ENCODE results near the gene OR51A7. TPM values are rescaled to one million over a fixed set of nuclear protein-coding genes. Genes with fewer than 3 reads are reported as not detected.

The OR51A7 gene
- total RNA-seq, 5 donors from 2014 or later (not counting 1 experiment from before 2014, with no cell fraction given): not detected

GRCh38 chr11:4891996-4892640, 11.5 kb upstream of the OR51A7 start:
- CTCF ChIA-PET: no interaction called here
- no CpG with 5 or more reads among the region's 1 CpG for WGBS (ENCODE audit: insufficient coverage)
- H3K36me3 Mint-ChIP-seq: no peaks in the 10 kb centered on the region
- H3K27me3 Mint-ChIP-seq: peaks cover 0 to 13% of the 10 kb centered on the region in 2 donors
- Histone ChIP-seq H3K9me3 (no peaks in the 10 kb centered on the region), H3K27me3 (replicated peaks in 1 of 2; ENCODE audit: control insufficient read depth in 2 of 2, extremely low read depth in 1 of 2, insufficient read depth in 2 of 2, low read length in 1 of 2) (no peaks in the 10 kb centered on the region), H3K27ac (ENCODE audit: low read length) (no peak overlapping the region), H3K4me3 (ENCODE audit: control insufficient read depth in 1 of 2, extremely low read depth in 1 of 2, low read length in 1 of 2) (no peak overlapping the region), H3K36me3 (ENCODE audit: control insufficient read depth in 2 of 2, extremely low read depth in 1 of 2, insufficient read depth in 1 of 2, low read length in 1 of 2) (no peaks in the 10 kb centered on the region), H3K4me1 (ENCODE audit: control insufficient read depth in 1 of 2, extremely low read depth in 1 of 2, insufficient read depth in 2 of 2, low read length in 2 of 2) (no peaks in the 10 kb centered on the region)
- no peak overlapping the region for H3K4me3 Mint-ChIP-seq
- no peak overlapping the region for H3K27ac Mint-ChIP-seq
- no peaks in the 10 kb centered on the region for H3K4me1 Mint-ChIP-seq
- no peak for ATAC-seq (replicated peaks in 1 of 4)
- no peak for DNase-seq
- peaks cover 0 to 5% (median 3%) of the 10 kb centered on the region in 3 donors for H3K9me3 Mint-ChIP-seq
- POLR2A ChIA-PET: no interaction called here

DNA sequence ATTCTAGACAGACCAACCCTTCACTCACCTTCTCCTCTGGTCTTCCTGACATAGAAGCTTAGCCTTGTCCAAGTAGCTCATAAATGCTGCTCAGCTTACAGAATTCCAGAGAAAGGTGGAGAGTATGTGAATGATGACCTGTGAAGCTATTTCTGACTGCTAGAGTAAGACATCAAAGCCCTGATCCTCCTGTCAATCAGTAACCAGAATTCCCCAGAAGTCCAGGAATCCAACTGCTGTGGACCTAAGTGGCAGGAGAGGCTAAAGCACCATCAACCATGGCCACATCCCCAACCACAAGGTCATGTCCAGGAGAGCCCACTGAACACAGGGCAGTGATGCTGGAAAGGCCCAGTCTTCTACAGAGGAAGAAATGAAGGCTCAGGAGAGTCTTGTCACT, 13.0 kb downstream of the OR51A7 start:
- ChIA-PET POLR2A (no interaction called here), CTCF (no interaction called here)
- Mint-ChIP-seq H3K36me3 (no peaks in the 10 kb centered on the region), H3K27ac (no peak overlapping the region), H3K9me3 (no peaks in the 10 kb centered on the region), H3K4me3 (no peak overlapping the region), H3K4me1 (no peaks in the 10 kb centered on the region), H3K27me3 (peaks cover 0 to 17% of the 10 kb centered on the region in 2 donors)
- no peaks in the 10 kb centered on the region for H3K27me3 ChIP-seq (replicated peaks in 1 of 2; ENCODE audit: control insufficient read depth in 2 of 2, extremely low read depth in 1 of 2, insufficient read depth in 2 of 2, low read length in 1 of 2)
- no peak overlapping the region for H3K4me3 ChIP-seq (ENCODE audit: control insufficient read depth in 1 of 2, extremely low read depth in 1 of 2, low read length in 1 of 2)
- no peak overlapping the region for H3K27ac ChIP-seq (ENCODE audit: low read length)
- DNase-seq (no peak), ATAC-seq (replicated peaks in 1 of 4) (no peak)
- no peaks in the 10 kb centered on the region for H3K36me3 ChIP-seq (ENCODE audit: control insufficient read depth in 2 of 2, extremely low read depth in 1 of 2, insufficient read depth in 1 of 2, low read length in 1 of 2)
- H3K4me1 ChIP-seq (ENCODE audit: control insufficient read depth in 1 of 2, extremely low read depth in 1 of 2, insufficient read depth in 2 of 2, low read length in 2 of 2): no peaks in the 10 kb centered on the region
- no peaks in the 10 kb centered on the region for H3K9me3 ChIP-seq

DNA sequence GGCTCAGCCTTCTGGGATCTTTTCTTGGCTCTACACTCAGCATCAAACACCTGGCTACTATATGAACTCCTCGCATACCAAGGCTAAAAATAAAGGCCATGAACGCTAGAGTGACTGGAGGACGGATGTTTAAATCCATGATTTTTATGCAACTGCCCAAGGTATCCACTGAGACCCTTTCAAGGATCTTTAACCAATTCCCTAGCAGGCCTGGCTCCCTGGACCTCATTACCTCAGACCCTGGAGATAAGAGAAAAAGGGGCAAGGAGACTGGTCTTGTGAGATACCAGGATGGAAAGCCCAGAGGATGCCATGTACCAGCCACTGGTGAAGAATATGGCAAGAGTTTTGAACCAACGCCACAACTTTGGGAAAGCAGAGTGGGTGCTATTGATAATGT, 15.7 kb downstream of the OR51A7 start, which contains the start of gene OR51G2:
Gene OR51G2 (minus strand): TSS at position 101 of the 400 bp plus-strand sequence. CDS start 3,687 bp downstream, outside the sequence.
- Mint-ChIP-seq H3K27me3 (peaks cover 7 to 14% of the 10 kb centered on the region in 2 donors), H3K36me3 (no peaks in the 10 kb centered on the region), H3K4me1 (no peaks in the 10 kb centered on the region), H3K4me3 (no peak within 1 kb of the TSS), H3K9me3 (no peaks in the 10 kb centered on the region), H3K27ac (no peak within 1 kb of the TSS)
- DNase-seq: no peak
- Histone ChIP-seq H3K27ac (ENCODE audit: low read length) (no peak within 1 kb of the TSS), H3K36me3 (ENCODE audit: control insufficient read depth in 2 of 2, extremely low read depth in 1 of 2, insufficient read depth in 1 of 2, low read length in 1 of 2) (no peaks in the 10 kb centered on the region), H3K9me3 (no peaks in the 10 kb centered on the region), H3K4me1 (ENCODE audit: control insufficient read depth in 1 of 2, extremely low read depth in 1 of 2, insufficient read depth in 2 of 2, low read length in 2 of 2) (no peaks in the 10 kb centered on the region), H3K4me3 (ENCODE audit: control insufficient read depth in 1 of 2, extremely low read depth in 1 of 2, low read length in 1 of 2) (no peak within 1 kb of the TSS), H3K27me3 (replicated peaks in 1 of 2; ENCODE audit: control insufficient read depth in 2 of 2, extremely low read depth in 1 of 2, insufficient read depth in 2 of 2, low read length in 1 of 2) (no peaks in the 10 kb centered on the region)
- ChIA-PET CTCF (no interaction called here), POLR2A (no interaction called here)
- WGBS (ENCODE audit: insufficient coverage): no CpG with 5 or more reads among the region's 4 CpGs
- ATAC-seq (replicated peaks in 1 of 4): no peak

- ATAC-seq (replicated peaks in 1 of 4) (no peak), DNase-seq (no peak)
- no peak overlapping the region for H3K4me3 ChIP-seq (ENCODE audit: control insufficient read depth in 1 of 2, extremely low read depth in 1 of 2, low read length in 1 of 2)
- CTCF ChIA-PET: no interaction called here
- no peaks in the 10 kb centered on the region for H3K27me3 ChIP-seq (replicated peaks in 1 of 2; ENCODE audit: control insufficient read depth in 2 of 2, extremely low read depth in 1 of 2, insufficient read depth in 2 of 2, low read length in 1 of 2)
- H3K36me3 Mint-ChIP-seq: no peaks in the 10 kb centered on the region
- H3K9me3 ChIP-seq: no peaks in the 10 kb centered on the region
- no peak overlapping the region for H3K4me3 Mint-ChIP-seq
- no peaks in the 10 kb centered on the region for H3K9me3 Mint-ChIP-seq
- H3K27me3 Mint-ChIP-seq: peaks cover 7 to 14% of the 10 kb centered on the region in 2 donors
- no CpG with 5 or more reads among the region's 1 CpG for WGBS (ENCODE audit: insufficient coverage)
- H3K36me3 ChIP-seq (ENCODE audit: control insufficient read depth in 2 of 2, extremely low read depth in 1 of 2, insufficient read depth in 1 of 2, low read length in 1 of 2): no peaks in the 10 kb centered on the region
- no peaks in the 10 kb centered on the region for H3K4me1 Mint-ChIP-seq
- H3K27ac Mint-ChIP-seq: no peak overlapping the region
- H3K27ac ChIP-seq (ENCODE audit: low read length): no peak overlapping the region
- no peaks in the 10 kb centered on the region for H3K4me1 ChIP-seq (ENCODE audit: control insufficient read depth in 1 of 2, extremely low read depth in 1 of 2, insufficient read depth in 2 of 2, low read length in 2 of 2)
- POLR2A ChIA-PET: no interaction called here
Observed at GRCh38 chr11:4921796-4922195, 18.2 kb downstream of the OR51A7 start.

- ATAC-seq (replicated peaks in 1 of 4): no peak
- POLR2A ChIA-PET: no interaction called here
Observed at GRCh38 chr11:4922304-4922703, 18.7 kb downstream of the OR51A7 start.

GRCh38 chr11:4924239-4924638, 20.7 kb downstream of the OR51A7 start, which contains the start of gene OR51G1:
Gene OR51G1, minus strand, starts transcription at chr11:4924339. Its CDS starts 0 bp downstream, at chr11:4924339.
- no peak within 1 kb of the TSS for H3K4me3 ChIP-seq (ENCODE audit: control insufficient read depth in 1 of 2, extremely low read depth in 1 of 2, low read length in 1 of 2)
- no peaks in the 10 kb centered on the region for H3K36me3 Mint-ChIP-seq
- DNase-seq: no peak
- 60% methylated on average over 1 of the region's 1 CpG for WGBS (ENCODE audit: insufficient coverage)
- ChIA-PET CTCF (no interaction called here), POLR2A (no interaction called here)
- no peaks in the 10 kb centered on the region for H3K36me3 ChIP-seq (ENCODE audit: control insufficient read depth in 2 of 2, extremely low read depth in 1 of 2, insufficient read depth in 1 of 2, low read length in 1 of 2)
- no peak within 1 kb of the TSS for H3K27ac ChIP-seq (ENCODE audit: low read length)
- no peaks in the 10 kb centered on the region for H3K4me1 Mint-ChIP-seq
- ATAC-seq (replicated peaks in 1 of 4): no peak
- no peaks in the 10 kb centered on the region for H3K27me3 ChIP-seq (replicated peaks in 1 of 2; ENCODE audit: control insufficient read depth in 2 of 2, extremely low read depth in 1 of 2, insufficient read depth in 2 of 2, low read length in 1 of 2)
- no peaks in the 10 kb centered on the region for H3K9me3 ChIP-seq
- H3K9me3 Mint-ChIP-seq: no peaks in the 10 kb centered on the region
- no peaks in the 10 kb centered on the region for H3K4me1 ChIP-seq (ENCODE audit: control insufficient read depth in 1 of 2, extremely low read depth in 1 of 2, insufficient read depth in 2 of 2, low read length in 2 of 2)
- H3K27ac Mint-ChIP-seq: no peak within 1 kb of the TSS
- H3K27me3 Mint-ChIP-seq: peaks cover 7 to 8% of the 10 kb centered on the region in 2 donors
- H3K4me3 Mint-ChIP-seq: no peak within 1 kb of the TSS

More at GRCh38 chr11:4922304-4922703, 18.7 kb downstream of the OR51A7 start:
- no peaks in the 10 kb centered on the region for H3K27me3 ChIP-seq (replicated peaks in 1 of 2; ENCODE audit: control insufficient read depth in 2 of 2, extremely low read depth in 1 of 2, insufficient read depth in 2 of 2, low read length in 1 of 2)
- no peaks in the 10 kb centered on the region for H3K36me3 ChIP-seq (ENCODE audit: control insufficient read depth in 2 of 2, extremely low read depth in 1 of 2, insufficient read depth in 1 of 2, low read length in 1 of 2)
- no peak overlapping the region for H3K4me3 ChIP-seq (ENCODE audit: control insufficient read depth in 1 of 2, extremely low read depth in 1 of 2, low read length in 1 of 2)
- Mint-ChIP-seq H3K36me3 (no peaks in the 10 kb centered on the region), H3K4me3 (no peak overlapping the region), H3K27ac (no peak overlapping the region), H3K27me3 (peaks cover 7 to 14% of the 10 kb centered on the region in 2 donors), H3K4me1 (no peaks in the 10 kb centered on the region), H3K9me3 (no peaks in the 10 kb centered on the region)
- DNase-seq: no peak
- 29% methylated on average over 1 of the region's 1 CpG for WGBS (ENCODE audit: insufficient coverage)
- no peak overlapping the region for H3K27ac ChIP-seq (ENCODE audit: low read length)
- no peaks in the 10 kb centered on the region for H3K9me3 ChIP-seq
- CTCF ChIA-PET: no interaction called here
- H3K4me1 ChIP-seq (ENCODE audit: control insufficient read depth in 1 of 2, extremely low read depth in 1 of 2, insufficient read depth in 2 of 2, low read length in 2 of 2): no peaks in the 10 kb centered on the region

GRCh38 chr11:4926608-4927007, 23.0 kb downstream of the OR51A7 start:
- no peak overlapping the region for H3K27ac ChIP-seq (ENCODE audit: low read length)
- H3K27me3 ChIP-seq (replicated peaks in 1 of 2; ENCODE audit: control insufficient read depth in 2 of 2, extremely low read depth in 1 of 2, insufficient read depth in 2 of 2, low read length in 1 of 2): no peaks in the 10 kb centered on the region
- Mint-ChIP-seq H3K27ac (no peak overlapping the region), H3K36me3 (no peaks in the 10 kb centered on the region), H3K9me3 (no peaks in the 10 kb centered on the region), H3K4me3 (no peak overlapping the region), H3K4me1 (no peaks in the 10 kb centered on the region), H3K27me3 (peaks cover 7% of the 10 kb centered on the region in 2 donors)
- H3K36me3 ChIP-seq (ENCODE audit: control insufficient read depth in 2 of 2, extremely low read depth in 1 of 2, insufficient read depth in 1 of 2, low read length in 1 of 2): no peaks in the 10 kb centered on the region
- CTCF ChIA-PET: no interaction called here
- POLR2A ChIA-PET: no interaction called here
- DNase-seq (no peak), ATAC-seq (replicated peaks in 1 of 4) (no peak)
- no peaks in the 10 kb centered on the region for H3K4me1 ChIP-seq (ENCODE audit: control insufficient read depth in 1 of 2, extremely low read depth in 1 of 2, insufficient read depth in 2 of 2, low read length in 2 of 2)
- H3K9me3 ChIP-seq: no peaks in the 10 kb centered on the region
- no peak overlapping the region for H3K4me3 ChIP-seq (ENCODE audit: control insufficient read depth in 1 of 2, extremely low read depth in 1 of 2, low read length in 1 of 2)
